Panc1 (cell line): ENCODE results near the gene DLX3.

Experiments
- POLR2AphosphoS5 ChIP-seq: IDR thresholded peaks from 2 replicates; pipeline ENCODE4 v1.6.1; 2012; ENCODE audit warnings: mild to moderate bottlenecking, low read depth, low read length, moderate library complexity
- TF ChIP-seq, protein P1 (sequence below): fragments of 450-650 bp; IDR thresholded peaks from 2 replicates; pipeline ENCODE4 v1.5.1; 2017; ENCODE audit warnings: mild to moderate bottlenecking

DNA sequence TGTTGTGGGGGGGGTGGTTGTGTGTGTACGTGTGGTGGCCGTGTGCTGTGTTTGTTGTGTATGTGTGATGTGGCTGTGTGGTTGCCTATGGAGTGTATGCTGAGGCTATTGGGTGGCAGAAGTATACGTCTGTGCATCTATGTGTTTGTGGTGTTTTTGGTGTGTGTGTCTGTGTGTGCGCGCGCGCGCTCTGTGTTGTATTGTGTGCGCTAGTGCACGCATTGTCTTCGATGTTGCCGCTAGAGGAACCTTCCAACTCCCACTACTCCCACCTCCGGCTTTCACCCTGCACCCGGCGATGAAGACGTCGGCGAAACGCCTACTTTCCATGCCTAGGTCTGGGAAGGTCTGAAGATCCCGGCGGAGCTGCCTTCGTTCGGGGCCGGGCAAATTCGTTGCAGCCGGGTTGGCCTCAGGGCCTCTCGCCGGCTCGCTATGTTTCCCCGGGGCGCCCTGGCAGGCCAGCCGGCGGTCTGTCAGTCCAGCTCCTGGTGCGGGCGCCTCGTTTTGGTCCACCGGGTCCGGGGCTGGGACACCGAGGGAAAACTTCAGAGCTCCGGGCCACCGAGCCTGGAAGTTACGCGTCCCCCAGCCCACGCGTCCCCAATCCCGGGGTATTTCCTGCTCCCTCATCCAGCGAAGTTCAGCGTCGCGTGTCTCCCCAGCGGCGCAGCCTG lies 31.3 kb downstream of the DLX3 start:
- TF ChIP-seq, protein P1, sequence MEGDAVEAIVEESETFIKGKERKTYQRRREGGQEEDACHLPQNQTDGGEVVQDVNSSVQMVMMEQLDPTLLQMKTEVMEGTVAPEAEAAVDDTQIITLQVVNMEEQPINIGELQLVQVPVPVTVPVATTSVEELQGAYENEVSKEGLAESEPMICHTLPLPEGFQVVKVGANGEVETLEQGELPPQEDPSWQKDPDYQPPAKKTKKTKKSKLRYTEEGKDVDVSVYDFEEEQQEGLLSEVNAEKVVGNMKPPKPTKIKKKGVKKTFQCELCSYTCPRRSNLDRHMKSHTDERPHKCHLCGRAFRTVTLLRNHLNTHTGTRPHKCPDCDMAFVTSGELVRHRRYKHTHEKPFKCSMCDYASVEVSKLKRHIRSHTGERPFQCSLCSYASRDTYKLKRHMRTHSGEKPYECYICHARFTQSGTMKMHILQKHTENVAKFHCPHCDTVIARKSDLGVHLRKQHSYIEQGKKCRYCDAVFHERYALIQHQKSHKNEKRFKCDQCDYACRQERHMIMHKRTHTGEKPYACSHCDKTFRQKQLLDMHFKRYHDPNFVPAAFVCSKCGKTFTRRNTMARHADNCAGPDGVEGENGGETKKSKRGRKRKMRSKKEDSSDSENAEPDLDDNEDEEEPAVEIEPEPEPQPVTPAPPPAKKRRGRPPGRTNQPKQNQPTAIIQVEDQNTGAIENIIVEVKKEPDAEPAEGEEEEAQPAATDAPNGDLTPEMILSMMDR: no peak
- no peak for TF ChIP-seq POLR2AphosphoS5
